ENCODE data around the gene STAG1.
"Not testable (repeated sequence)": the region's sequence is repeated elsewhere in the genome, so short reads cannot be mapped to it uniquely, and the experiment has no call there.

Gene STAG1

DNA sequence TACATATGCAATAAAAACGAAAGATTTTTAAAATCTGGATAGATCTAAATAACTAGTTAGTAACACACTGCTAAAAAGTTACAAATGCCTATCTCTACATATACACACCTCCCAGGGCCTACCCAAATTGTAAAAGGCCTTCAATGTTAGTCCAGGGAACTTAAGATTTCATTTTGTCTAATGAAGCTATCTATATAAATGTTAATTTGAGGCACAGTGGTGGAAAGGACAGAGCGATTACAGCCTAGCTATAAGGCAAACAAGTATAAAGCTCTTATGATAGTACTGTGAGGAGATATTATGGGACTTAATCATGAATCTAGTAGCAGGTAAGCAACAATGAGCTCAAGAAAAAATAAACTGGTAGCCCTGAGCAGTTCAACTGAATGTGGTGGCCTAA is 101.7 kb downstream of the STAG1 start:
- Histone ChIP-seq H3K36me3 (ENCODE audit: control insufficient read depth, insufficient read depth, low read length) (peaks cover 3% of the 10 kb centered on the region), H3K4me3 (ENCODE audit: low read depth, low read length) (no peak overlapping the region), H3K9me3 (ENCODE audit: control insufficient read depth, low read length) (peaks cover 3% of the 10 kb centered on the region), H3K27me3 (ENCODE audit: control insufficient read depth, insufficient read depth, low read length) (no peaks in the 10 kb centered on the region), H3K9ac (no peak overlapping the region), H2AFZ (no peak overlapping the region), H3K4me2 (ENCODE audit: low read length) (no peak overlapping the region), H3K79me2 (peaks cover 74% of the 10 kb centered on the region), H3K4me1 (peaks cover 4% of the 10 kb centered on the region), H3K27ac (no peak overlapping the region)
- no peak for TF ChIP-seq CTCF (IDR thresholded peaks at IDR 0.05)

DNA sequence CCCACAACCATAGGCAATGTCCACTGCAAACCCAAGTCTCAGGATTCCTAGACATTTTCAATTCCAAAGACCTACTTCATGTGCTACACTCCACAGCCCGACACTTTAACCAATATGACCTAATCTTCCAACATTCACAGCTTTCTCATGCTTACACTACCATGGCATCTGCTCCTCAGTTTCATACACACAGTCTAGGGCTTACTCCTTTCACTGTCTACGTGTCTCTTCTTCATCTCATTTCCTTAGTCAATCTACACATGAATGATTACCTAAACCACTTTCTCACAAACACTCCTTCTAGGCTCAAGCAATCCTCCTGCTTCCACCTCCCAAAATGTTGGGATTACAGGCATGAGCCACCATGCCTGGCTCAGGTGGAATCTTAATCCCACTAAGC is 106.3 kb downstream of the STAG1 start:
- no peak overlapping the region for H3K27ac ChIP-seq
- no peak overlapping the region for H3K4me2 ChIP-seq (ENCODE audit: low read length)
- H2AFZ ChIP-seq: no peak overlapping the region
- H3K27me3 ChIP-seq (ENCODE audit: control insufficient read depth, insufficient read depth, low read length): no peaks in the 10 kb centered on the region
- no peaks in the 10 kb centered on the region for H3K4me1 ChIP-seq
- peaks cover 45% of the 10 kb centered on the region for H3K79me2 ChIP-seq
- H3K9ac ChIP-seq: no peak overlapping the region
- no peaks in the 10 kb centered on the region for H3K9me3 ChIP-seq (ENCODE audit: control insufficient read depth, low read length)
- no peak overlapping the region for H3K4me3 ChIP-seq (ENCODE audit: low read depth, low read length)
- no peak for TF ChIP-seq CTCF (IDR thresholded peaks at IDR 0.05)
- H3K36me3 ChIP-seq (ENCODE audit: control insufficient read depth, insufficient read depth, low read length): no peaks in the 10 kb centered on the region

- H3K4me3 ChIP-seq (ENCODE audit: low read depth, low read length): no peak overlapping the region
Observed at GRCh38 chr3:136644212-136644611, 108.0 kb downstream of the STAG1 start.

GRCh38 chr3:136643380-136643779 is 108.8 kb downstream of the STAG1 start:
- peaks cover 34% of the 10 kb centered on the region for H3K79me2 ChIP-seq
- not testable (repeated sequence) for H3K36me3 ChIP-seq (ENCODE audit: control insufficient read depth, insufficient read depth, low read length); H3K27me3 ChIP-seq (ENCODE audit: control insufficient read depth, insufficient read depth, low read length); H3K4me1 ChIP-seq; H3K9me3 ChIP-seq (ENCODE audit: control insufficient read depth, low read length); H3K9ac ChIP-seq; H3K4me2 ChIP-seq (ENCODE audit: low read length); H3K4me3 ChIP-seq (ENCODE audit: low read depth, low read length); H3K27ac ChIP-seq; H2AFZ ChIP-seq

More at GRCh38 chr3:136644212-136644611, 108.0 kb downstream of the STAG1 start:
- Histone ChIP-seq H3K4me2 (ENCODE audit: low read length) (no peak overlapping the region), H3K79me2 (peaks cover 36% of the 10 kb centered on the region), H3K9me3 (ENCODE audit: control insufficient read depth, low read length) (no peaks in the 10 kb centered on the region), H3K4me1 (no peaks in the 10 kb centered on the region), H3K27me3 (ENCODE audit: control insufficient read depth, insufficient read depth, low read length) (no peaks in the 10 kb centered on the region), H3K27ac (no peak overlapping the region), H3K36me3 (ENCODE audit: control insufficient read depth, insufficient read depth, low read length) (no peaks in the 10 kb centered on the region), H3K9ac (no peak overlapping the region), H2AFZ (no peak overlapping the region)
- no peak for TF ChIP-seq CTCF (IDR thresholded peaks at IDR 0.05)

GRCh38 chr3:136642711-136643110 is 109.5 kb downstream of the STAG1 start:
- Histone ChIP-seq H2AFZ (no peak overlapping the region), H3K9me3 (ENCODE audit: control insufficient read depth, low read length) (no peaks in the 10 kb centered on the region), H3K27me3 (ENCODE audit: control insufficient read depth, insufficient read depth, low read length) (no peaks in the 10 kb centered on the region), H3K4me2 (ENCODE audit: low read length) (no peak overlapping the region), H3K4me1 (no peaks in the 10 kb centered on the region), H3K4me3 (ENCODE audit: low read depth, low read length) (no peak overlapping the region), H3K36me3 (ENCODE audit: control insufficient read depth, insufficient read depth, low read length) (no peaks in the 10 kb centered on the region), H3K79me2 (peaks cover 30% of the 10 kb centered on the region), H3K9ac (no peak overlapping the region), H3K27ac (no peak overlapping the region)
- no peak for TF ChIP-seq CTCF (IDR thresholded peaks at IDR 0.05)
